Lower leg skin (tissue), 3 donors: ENCODE results near the gene RET.
A peak's percentile ranks its signal among the peaks of the same experiment; 100 is the strongest.

Experiments
- POLR2A ChIP-seq, 2 donors: fragments of 450-650 bp; IDR thresholded peaks; one replicate each; pipeline ENCODE4 v1.6.1; 2016 to 2017; ENCODE audit warnings: antibody characterized with exemption in 2 of 2, mild to moderate bottlenecking in 1 of 2, moderate library complexity in 1 of 2
- TF ChIP-seq, protein P1 (sequence below), 3 donors: fragments of 450-650 bp; IDR thresholded peaks; one replicate each; pipeline ENCODE4 v1.5.1; 2016; ENCODE audit warnings: antibody characterized with exemption in 3 of 3, mild to moderate bottlenecking in 3 of 3, moderate library complexity in 2 of 3

DNA sequence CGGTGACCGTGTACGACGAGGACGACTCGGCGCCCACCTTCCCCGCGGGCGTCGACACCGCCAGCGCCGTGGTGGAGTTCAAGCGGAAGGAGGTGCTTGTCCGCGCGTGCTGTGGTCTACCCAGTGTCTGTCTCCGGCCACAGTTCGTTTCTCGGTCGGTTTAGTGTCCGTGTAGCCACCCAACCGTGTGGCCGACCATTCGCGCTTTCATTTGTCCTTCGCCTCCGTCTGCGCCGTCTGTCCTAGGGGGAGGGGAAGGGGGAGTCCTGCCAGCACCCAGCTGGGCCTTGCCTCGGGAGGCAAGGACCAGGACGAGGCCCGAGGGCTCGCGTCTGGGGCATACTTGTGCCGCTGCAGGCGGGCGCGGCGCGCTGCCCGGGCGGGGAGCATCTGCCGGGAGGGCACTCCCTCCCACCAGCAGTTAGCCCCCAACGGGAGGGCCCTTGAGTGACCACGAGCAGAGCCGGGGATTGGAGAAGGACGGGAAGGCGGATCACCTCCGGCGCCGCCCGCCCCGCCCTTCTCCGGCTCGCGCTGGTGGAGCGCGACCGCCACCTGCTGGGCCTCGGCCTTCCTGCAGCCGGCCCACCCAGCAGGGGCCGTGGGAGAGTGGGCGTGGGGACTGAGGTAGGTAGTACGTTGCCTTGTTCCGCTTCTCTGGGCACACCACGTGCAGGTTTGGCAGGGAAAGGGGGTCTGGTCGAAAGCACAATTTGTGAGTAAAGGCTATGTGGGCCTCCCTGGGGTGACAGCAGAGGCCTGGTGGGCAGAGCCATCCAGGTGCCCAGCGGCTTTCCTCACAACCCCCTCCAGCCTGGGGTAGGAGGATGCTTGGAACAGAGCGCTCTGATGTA, 28.5 kb downstream of the RET start:
- TF ChIP-seq, protein P1, sequence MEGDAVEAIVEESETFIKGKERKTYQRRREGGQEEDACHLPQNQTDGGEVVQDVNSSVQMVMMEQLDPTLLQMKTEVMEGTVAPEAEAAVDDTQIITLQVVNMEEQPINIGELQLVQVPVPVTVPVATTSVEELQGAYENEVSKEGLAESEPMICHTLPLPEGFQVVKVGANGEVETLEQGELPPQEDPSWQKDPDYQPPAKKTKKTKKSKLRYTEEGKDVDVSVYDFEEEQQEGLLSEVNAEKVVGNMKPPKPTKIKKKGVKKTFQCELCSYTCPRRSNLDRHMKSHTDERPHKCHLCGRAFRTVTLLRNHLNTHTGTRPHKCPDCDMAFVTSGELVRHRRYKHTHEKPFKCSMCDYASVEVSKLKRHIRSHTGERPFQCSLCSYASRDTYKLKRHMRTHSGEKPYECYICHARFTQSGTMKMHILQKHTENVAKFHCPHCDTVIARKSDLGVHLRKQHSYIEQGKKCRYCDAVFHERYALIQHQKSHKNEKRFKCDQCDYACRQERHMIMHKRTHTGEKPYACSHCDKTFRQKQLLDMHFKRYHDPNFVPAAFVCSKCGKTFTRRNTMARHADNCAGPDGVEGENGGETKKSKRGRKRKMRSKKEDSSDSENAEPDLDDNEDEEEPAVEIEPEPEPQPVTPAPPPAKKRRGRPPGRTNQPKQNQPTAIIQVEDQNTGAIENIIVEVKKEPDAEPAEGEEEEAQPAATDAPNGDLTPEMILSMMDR (IDR thresholded peaks at IDR 0.05): peak in 1 of 3 donors; percentile 98
- TF ChIP-seq POLR2A (IDR thresholded peaks at IDR 0.05): no peak
